ENCODE measurements around the gene IQSEC1. TPM values are rescaled to one million over a fixed set of nuclear protein-coding genes. Genes with fewer than 3 reads are reported as not detected.

IQSEC1 gene
- total RNA-seq, 4 donors from 2014 or later = 56.1 to 99.5 (median 78.2) TPM

GRCh38 chr3:13085081-13085845 lies 12.0 kb upstream of the IQSEC1 start:
- no peak for DNase-seq (ENCODE audit: extremely low spot score)
- Histone ChIP-seq H3K36me3 (no peaks in the 10 kb centered on the region), H3K27me3 (peaks cover 0 to 5% (median 0%) of the 10 kb centered on the region in 4 donors), H3K9me3 (no peaks in the 10 kb centered on the region), H3K27ac (replicated peaks in 1 of 4) (no peak overlapping the region), H3K4me1 (peaks cover 0 to 14% (median 7%) of the 10 kb centered on the region in 4 donors), H3K4me3 (no peak overlapping the region)
- WGBS = 95% methylated on average over 19 of the region's 26 CpGs
- intact Hi-C loops (cut with DNase I) = no loop called here
- TF ChIP-seq EP300 (IDR thresholded peaks at IDR 0.05) (no peak), POLR2AphosphoS5 (IDR thresholded peaks at IDR 0.05) (no peak), POLR2A (IDR thresholded peaks at IDR 0.05; ENCODE audit: low read depth) (no peak), CTCF (IDR thresholded peaks at IDR 0.05) (no peak)

- Histone ChIP-seq H3K4me1 (peaks cover 0 to 21% (median 7%) of the 10 kb centered on the region in 4 donors), H3K36me3 (no peaks in the 10 kb centered on the region), H3K27me3 (peaks cover 0 to 5% (median 0%) of the 10 kb centered on the region in 4 donors), H3K4me3 (no peak overlapping the region), H3K27ac (replicated peaks in 1 of 4) (no peak overlapping the region), H3K9me3 (no peaks in the 10 kb centered on the region)
- DNase-seq (ENCODE audit: extremely low spot score) = no peak
- TF ChIP-seq CTCF (IDR thresholded peaks at IDR 0.05) (no peak), POLR2A (IDR thresholded peaks at IDR 0.05; ENCODE audit: low read depth) (no peak), EP300 (IDR thresholded peaks at IDR 0.05) (no peak), POLR2AphosphoS5 (IDR thresholded peaks at IDR 0.05) (no peak)
- whole genome bisulfite sequencing = 85% methylated on average over 8 of the region's 8 CpGs
- intact Hi-C loops (cut with DNase I) = no loop called here
Measured at GRCh38 chr3:13083898-13084297, 10.7 kb upstream of the IQSEC1 start.

- H3K36me3 ChIP-seq = no peaks in the 10 kb centered on the region
- DNase-seq (ENCODE audit: extremely low spot score) = no peak
- H3K4me3 ChIP-seq = no peak overlapping the region
- 90% methylated on average over 2 of the region's 6 CpGs for WGBS
- peaks cover 0 to 6% (median 0%) of the 10 kb centered on the region in 4 donors for H3K27me3 ChIP-seq
- intact Hi-C loops (cut with DNase I) = no loop called here
- H3K4me1 ChIP-seq = peaks cover 3 to 26% (median 10%) of the 10 kb centered on the region in 4 donors
- no peaks in the 10 kb centered on the region for H3K9me3 ChIP-seq
- TF ChIP-seq POLR2AphosphoS5 (IDR thresholded peaks at IDR 0.05) = no peak
- TF ChIP-seq CTCF (IDR thresholded peaks at IDR 0.05) = no peak
- TF ChIP-seq POLR2A (IDR thresholded peaks at IDR 0.05; ENCODE audit: low read depth) = no peak
- no peak for TF ChIP-seq EP300 (IDR thresholded peaks at IDR 0.05)
- no peak overlapping the region for H3K27ac ChIP-seq (replicated peaks in 1 of 4)
Measured at GRCh38 chr3:13083254-13083653, 10.0 kb upstream of the IQSEC1 start.

- peaks cover 8 to 32% (median 16%) of the 10 kb centered on the region in 4 donors for H3K4me1 ChIP-seq
Measured at GRCh38 chr3:13082677-13083076, 9.4 kb upstream of the IQSEC1 start.

More at GRCh38 chr3:13082677-13083076, 9.4 kb upstream of the IQSEC1 start:
- WGBS = 89% methylated on average over 13 of the region's 13 CpGs
- no peak for TF ChIP-seq CTCF (IDR thresholded peaks at IDR 0.05)
- TF ChIP-seq EP300 (IDR thresholded peaks at IDR 0.05) = no peak
- TF ChIP-seq POLR2AphosphoS5 (IDR thresholded peaks at IDR 0.05) = no peak
- TF ChIP-seq POLR2A (IDR thresholded peaks at IDR 0.05; ENCODE audit: low read depth) = no peak
- intact Hi-C loops (cut with DNase I) = no loop called here
- H3K27ac ChIP-seq (replicated peaks in 1 of 4) = no peak overlapping the region
- DNase-seq (ENCODE audit: extremely low spot score) = no peak
- H3K9me3 ChIP-seq = no peaks in the 10 kb centered on the region
- no peaks in the 10 kb centered on the region for H3K36me3 ChIP-seq
- no peak overlapping the region for H3K4me3 ChIP-seq
- H3K27me3 ChIP-seq = peaks cover 0 to 12% (median 0%) of the 10 kb centered on the region in 4 donors
